22Rv1 (cell line): Measurements from ENCODE around the gene GUCA2B.

Source experiments
- H3K27ac ChIP-seq: fragments of 450-650 bp; 2 replicates; pipeline ENCODE4 v1.5.1; 2017
- CTCF ChIP-seq: fragments of 450-650 bp; IDR thresholded peaks from 2 replicates; pipeline ENCODE4 v1.5.1; 2017; ENCODE audit warnings: mild to moderate bottlenecking
- ZFX ChIP-seq: fragments of 450-650 bp; IDR thresholded peaks from 2 replicates; pipeline ENCODE4 v1.6.1; 2017; ENCODE audit warnings: antibody characterized with exemption, borderline replicate concordance

Gene GUCA2B

GRCh38 chr1:42165511-42166210 lies 12.5 kb downstream of the GUCA2B start:
- H3K27ac ChIP-seq, result no peak overlapping the region
- TF ChIP-seq ZFX, result no peak
- no peak for TF ChIP-seq CTCF

- no peak overlapping the region for H3K27ac ChIP-seq
- TF ChIP-seq ZFX (no peak), CTCF (no peak)
These were observed 14.6 kb downstream of the GUCA2B start for GRCh38 chr1:42167611-42168390.

GRCh38 chr1:42168391-42168670 lies 15.1 kb downstream of the GUCA2B start:
- TF ChIP-seq ZFX (no peak), CTCF (no peak)
- H3K27ac ChIP-seq, result no peak overlapping the region

- no peak for TF ChIP-seq ZFX
- no peak for TF ChIP-seq CTCF
- no peak overlapping the region for H3K27ac ChIP-seq
These were observed 15.6 kb downstream of the GUCA2B start for GRCh38 chr1:42168763-42169162.

- H3K27ac ChIP-seq, result no peak overlapping the region
- TF ChIP-seq ZFX (no peak), CTCF (no peak)
These were observed 17.8 kb downstream of the GUCA2B start for GRCh38 chr1:42170779-42171621.

GRCh38 chr1:42171679-42172266 lies 18.6 kb downstream of the GUCA2B start:
- TF ChIP-seq CTCF, result no peak

More at GRCh38 chr1:42171679-42172266, 18.6 kb downstream of the GUCA2B start:
- no peak overlapping the region for H3K27ac ChIP-seq
